GM18867 (cell line): Measurements from ENCODE around the gene AQP9.
"Not testable (repeated sequence)": the region's sequence is repeated elsewhere in the genome, so short reads cannot be mapped to it uniquely, and the experiment has no call there.

Source experiments
- ATAC-seq: cut with Tn5 transposase; IDR thresholded peaks from one replicate; pipeline ENCODE4 v1.9.1; 2021; ENCODE audit warnings: mild to moderate bottlenecking, moderate library complexity; ENCODE audit not compliant: unreplicated experiment

AQP9 gene

GRCh38 chr15:58138106-58138505 is at the start of gene AQP9:
Gene AQP9 (plus strand): TSS chr15:58138381. CDS start chr15:58138566, 185 bp downstream.
- no peak for ATAC-seq

GRCh38 chr15:58095415-58095814 is 42.8 kb upstream of the AQP9 start:
- no peak for ATAC-seq

- no peak for ATAC-seq
Measured at GRCh38 chr15:58096529-58097084, 41.6 kb upstream of the AQP9 start.

- no peak for ATAC-seq
Measured at GRCh38 chr15:58103482-58103881, 34.7 kb upstream of the AQP9 start.

- no peak for ATAC-seq
Measured at GRCh38 chr15:58108117-58108516, 30.1 kb upstream of the AQP9 start.

- ATAC-seq: no peak
Measured at GRCh38 chr15:58109419-58109818, 28.8 kb upstream of the AQP9 start.

GRCh38 chr15:58110999-58111717 is 27.0 kb upstream of the AQP9 start:
- ATAC-seq: no peak

- ATAC-seq: no peak
Measured at GRCh38 chr15:58111718-58112104, 26.5 kb upstream of the AQP9 start.

GRCh38 chr15:58113358-58113757 is 24.8 kb upstream of the AQP9 start:
- ATAC-seq: not testable (repeated sequence)

- no peak for ATAC-seq
Measured at GRCh38 chr15:58114388-58114787, 23.8 kb upstream of the AQP9 start.

- no peak for ATAC-seq
Measured at GRCh38 chr15:58114812-58115211, 23.4 kb upstream of the AQP9 start.

GRCh38 chr15:58115692-58116091 is 22.5 kb upstream of the AQP9 start:
- no peak for ATAC-seq

GRCh38 chr15:58117619-58118018 is 20.6 kb upstream of the AQP9 start:
- ATAC-seq: no peak

GRCh38 chr15:58118272-58118671 is 19.9 kb upstream of the AQP9 start:
- no peak for ATAC-seq

GRCh38 chr15:58119016-58119415 is 19.2 kb upstream of the AQP9 start:
- no peak for ATAC-seq

GRCh38 chr15:58124585-58124984 is 13.6 kb upstream of the AQP9 start:
- no peak for ATAC-seq

GRCh38 chr15:58125333-58125732 is 12.8 kb upstream of the AQP9 start:
- no peak for ATAC-seq

GRCh38 chr15:58134886-58135285 is 3.3 kb upstream of the AQP9 start:
- ATAC-seq: no peak

GRCh38 chr15:58135511-58136174 is 2.5 kb upstream of the AQP9 start:
- ATAC-seq: no peak

GRCh38 chr15:58136731-58137130 is 1.4 kb upstream of the AQP9 start:
- ATAC-seq: no peak

- no peak for ATAC-seq
Measured at GRCh38 chr15:58137686-58138085, 495 bp upstream of the AQP9 start.

GRCh38 chr15:58139276-58139988 is 1.3 kb downstream of the AQP9 start:
- ATAC-seq: no peak
